GM06990 (cell line): ENCODE measurements around the gene FCHSD2.
A peak's percentile ranks its signal among the peaks of the same experiment; 100 is the strongest.

Experiments used
- DNase-seq: peaks from one replicate; pipeline ENCODE4 v3.0.0-alpha.2; 2011; ENCODE audit not compliant: insufficient read length; ENCODE audit errors: extremely low read depth
- H3K27me3 ChIP-seq: replicated peaks from 2 replicates; pipeline ENCODE4 v1.6.0; 2011; ENCODE audit warnings: low read length; ENCODE audit not compliant: control insufficient read depth, insufficient read depth
- H3K36me3 ChIP-seq: 2 replicates; pipeline ENCODE4 v1.5.1; 2011; ENCODE audit warnings: low read length; ENCODE audit not compliant: control insufficient read depth, insufficient read depth
- H3K4me3 ChIP-seq: replicated peaks from 2 replicates; pipeline ENCODE4 v1.5.1; 2011; ENCODE audit warnings: low read depth, mild to moderate bottlenecking, control low read depth, low read length
- CTCF ChIP-seq: IDR thresholded peaks from 2 replicates; pipeline ENCODE4 v1.5.1; 2011; ENCODE audit warnings: low read length, control low read depth, mild to moderate bottlenecking, inconsistent platforms; ENCODE audit not compliant: insufficient read depth, poor library complexity, severe bottlenecking

FCHSD2 gene

DNA sequence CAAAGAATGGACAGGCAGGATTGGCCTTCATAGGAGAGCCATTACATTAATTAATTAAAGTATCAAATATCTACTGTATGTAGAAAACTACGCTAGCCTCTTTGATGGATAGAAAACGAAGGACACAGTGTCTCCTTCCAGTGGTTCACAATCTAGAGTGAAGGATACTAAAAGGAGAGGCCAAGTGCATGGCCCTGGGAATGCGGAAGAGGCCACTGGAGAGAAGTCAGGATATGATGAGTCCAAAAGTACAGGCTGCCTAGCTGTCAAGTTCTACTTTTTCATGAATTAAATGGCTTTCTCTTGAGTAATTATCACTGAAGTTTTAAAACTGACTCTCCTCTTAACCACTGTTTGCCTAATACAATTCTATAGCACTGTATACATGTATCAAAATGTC, 286.1 kb downstream of the FCHSD2 start:
- no peak for DNase-seq
- Histone ChIP-seq H3K4me3 (no peak overlapping the region), H3K36me3 (peaks cover 3% of the 10 kb centered on the region), H3K27me3 (no peaks in the 10 kb centered on the region)
- no peak for TF ChIP-seq CTCF

GRCh38 chr11:72851726-72852125, 290.4 kb downstream of the FCHSD2 start:
- Histone ChIP-seq H3K36me3 (peaks cover 3% of the 10 kb centered on the region), H3K27me3 (no peaks in the 10 kb centered on the region), H3K4me3 (no peak overlapping the region)
- no peak for DNase-seq
- TF ChIP-seq CTCF = no peak

DNA sequence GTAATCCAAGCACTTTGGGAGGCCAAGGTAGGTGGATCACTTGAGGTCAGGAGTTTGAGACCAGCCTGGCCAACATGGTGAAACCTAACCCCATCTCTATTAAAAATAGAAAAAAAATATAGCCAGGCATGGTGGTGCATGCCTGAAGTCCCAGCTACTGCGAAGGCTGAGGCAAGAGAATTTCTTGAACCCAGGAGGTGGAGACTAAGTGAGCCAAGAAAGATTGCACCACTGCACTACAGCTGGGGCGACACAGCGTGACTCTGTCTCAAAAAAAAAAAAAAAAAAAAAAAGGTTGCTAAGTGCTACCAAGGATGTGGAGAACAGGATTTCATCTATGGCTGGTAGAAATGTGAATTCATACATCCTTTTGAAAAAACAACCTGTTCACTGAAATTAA, 291.3 kb downstream of the FCHSD2 start:
- Histone ChIP-seq H3K4me3 (no peak overlapping the region), H3K36me3 (peaks cover 3% of the 10 kb centered on the region), H3K27me3 (no peaks in the 10 kb centered on the region)
- DNase-seq = no peak
- TF ChIP-seq CTCF = no peak

- no peaks in the 10 kb centered on the region for H3K27me3 ChIP-seq
- peak; percentile 37 for TF ChIP-seq CTCF
- no peak overlapping the region for H3K4me3 ChIP-seq
- H3K36me3 ChIP-seq = peaks cover 7% of the 10 kb centered on the region
- no peak for DNase-seq
Observed at GRCh38 chr11:72848846-72849466, 293.2 kb downstream of the FCHSD2 start.

DNA sequence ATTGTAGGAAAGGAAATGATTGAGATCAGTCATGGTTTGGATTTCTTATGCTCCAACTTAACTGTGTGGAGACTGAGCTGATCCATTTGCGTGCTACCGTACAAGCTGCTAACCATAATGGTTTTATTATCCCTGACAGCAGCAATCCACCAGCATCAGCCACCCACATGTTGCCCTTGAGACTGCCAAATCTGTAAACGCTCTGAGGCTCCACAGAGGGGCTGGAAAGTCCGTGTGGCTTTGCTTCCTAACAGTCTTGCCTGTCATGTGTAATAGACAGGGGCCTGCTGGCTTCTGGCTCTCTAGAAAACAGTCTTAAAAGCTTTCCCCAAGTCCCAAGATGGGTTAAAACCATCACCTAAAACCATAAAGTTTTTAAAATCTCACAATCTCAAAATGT, 297.8 kb downstream of the FCHSD2 start:
- Histone ChIP-seq H3K36me3 (peaks cover 21% of the 10 kb centered on the region), H3K4me3 (no peak overlapping the region), H3K27me3 (no peaks in the 10 kb centered on the region)
- no peak for TF ChIP-seq CTCF
- no peak for DNase-seq

DNA sequence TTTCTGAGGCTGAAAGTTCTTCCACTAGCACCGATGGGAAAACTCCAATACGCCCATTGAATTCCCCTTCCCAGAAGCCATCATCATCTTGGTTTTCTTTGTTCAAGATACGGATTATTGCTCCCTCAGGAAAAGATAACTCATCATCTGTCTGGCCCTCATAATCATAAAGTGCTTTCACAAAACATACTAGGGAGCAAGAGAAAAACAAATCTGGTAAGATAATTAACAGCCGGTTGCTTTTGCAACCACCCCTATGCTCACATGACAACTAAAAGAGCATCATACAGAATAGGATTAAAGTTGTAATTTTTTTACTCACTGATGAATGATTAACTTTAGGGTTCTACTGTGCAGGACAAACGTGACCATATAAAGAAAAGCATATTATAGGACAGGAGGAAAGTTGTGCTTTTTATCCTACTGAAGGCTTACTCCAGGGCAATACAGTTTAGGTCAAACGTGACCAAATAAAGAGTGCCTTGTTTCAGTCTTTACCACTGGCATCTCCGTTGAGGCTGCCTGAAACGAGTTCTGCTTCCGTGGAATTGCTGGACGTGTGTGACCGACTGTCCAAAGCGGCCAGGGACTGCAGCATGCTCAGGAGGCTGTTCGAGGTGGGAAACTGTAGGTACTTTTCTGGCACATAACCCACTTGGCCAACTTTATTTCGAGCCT, 299.3 kb downstream of the FCHSD2 start:
- DNase-seq = no peak
- Histone ChIP-seq H3K36me3 (peaks cover 30% of the 10 kb centered on the region), H3K27me3 (no peaks in the 10 kb centered on the region), H3K4me3 (no peak overlapping the region)
- TF ChIP-seq CTCF = no peak
